GM20000 (cell line): Measurements from ENCODE around the gene MAST4.

Experiments used
- DNase-seq: peaks from one replicate; pipeline ENCODE4 v3.0.0; 2012; ENCODE audit warnings: low spot score
- CTCF ChIP-seq: IDR thresholded peaks from 2 replicates; pipeline ENCODE4 v1.5.1; 2012; ENCODE audit warnings: mild to moderate bottlenecking, control low read depth; ENCODE audit errors: extremely low read depth, missing control alignments

MAST4 gene

GRCh38 chr5:67206461-67206860 lies 610.3 kb downstream of the MAST4 start:
- no peak for TF ChIP-seq CTCF
- no peak for DNase-seq

- no peak for TF ChIP-seq CTCF
- peak; percentile 74 for DNase-seq
These were observed 610.7 kb downstream of the MAST4 start for GRCh38 chr5:67206929-67207328.

GRCh38 chr5:67208403-67208802 lies 612.2 kb downstream of the MAST4 start:
- TF ChIP-seq CTCF: no peak
- DNase-seq: no peak

GRCh38 chr5:67209141-67209771 lies 613.1 kb downstream of the MAST4 start:
- DNase-seq: peak; percentile 67
- TF ChIP-seq CTCF: peak; percentile 26

- no peak for DNase-seq
- no peak for TF ChIP-seq CTCF
These were observed 615.7 kb downstream of the MAST4 start for GRCh38 chr5:67211926-67212325.

- DNase-seq: no peak
- no peak for TF ChIP-seq CTCF
These were observed 617.8 kb downstream of the MAST4 start for GRCh38 chr5:67214036-67214435.

GRCh38 chr5:67214707-67215447 lies 618.7 kb downstream of the MAST4 start:
- no peak for DNase-seq

More at GRCh38 chr5:67214707-67215447, 618.7 kb downstream of the MAST4 start:
- TF ChIP-seq CTCF: no peak
